Stimulated activated CD8-positive, alpha-beta memory T cell treated with anti-CD3 and anti-CD28 coated beads, Interleukin-15, amount 100 ng/mL, for 1 hour (primary cell): ENCODE measurements around the gene SPATA33.

Experiments used
- DNase-seq: peaks from one replicate; pipeline ENCODE4 v3.0.0-alpha.2; 2020; ENCODE audit warnings: low read depth

Gene SPATA33

DNA sequence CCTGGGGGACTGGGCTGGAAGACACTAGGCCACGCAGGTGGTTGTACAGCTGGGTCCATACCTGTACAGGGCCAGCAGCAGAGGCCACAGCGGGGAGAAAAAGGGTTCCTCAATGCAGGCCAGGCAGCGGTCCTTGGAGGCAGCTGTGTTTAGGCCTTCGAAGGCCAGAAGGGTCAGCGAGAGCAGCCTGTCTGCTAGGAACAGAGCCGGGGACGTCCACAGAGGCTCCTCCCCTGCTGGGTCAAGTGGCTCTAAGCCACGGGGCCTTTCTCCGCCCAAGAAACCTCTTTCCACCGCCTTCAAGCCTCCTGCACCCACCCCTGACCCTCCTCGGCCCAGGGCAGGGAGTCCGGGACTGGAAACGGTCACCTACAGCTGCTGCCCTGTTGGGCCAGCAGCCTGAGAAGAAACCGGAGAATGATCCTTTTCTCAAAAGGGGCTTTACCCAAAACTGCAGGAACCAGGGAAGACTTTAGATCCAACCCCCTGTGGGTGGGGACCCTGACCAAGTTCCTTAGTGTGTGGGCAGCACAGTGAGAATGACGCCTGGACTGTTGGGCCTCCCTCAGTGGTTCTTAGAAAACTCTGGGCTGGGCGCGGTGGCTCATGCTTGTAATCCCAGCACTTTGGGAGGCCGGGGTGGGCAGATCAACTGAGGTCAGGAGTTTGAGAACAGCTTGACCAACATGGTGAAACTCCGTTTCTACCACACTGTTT is 52.2 kb downstream of the SPATA33 start:
- DNase-seq, result no peak

GRCh38 chr16:89710709-89711564 is 53.3 kb downstream of the SPATA33 start:
- no peak for DNase-seq

GRCh38 chr16:89711601-89712273 is 54.1 kb downstream of the SPATA33 start:
- DNase-seq, result peak; percentile 41

DNA sequence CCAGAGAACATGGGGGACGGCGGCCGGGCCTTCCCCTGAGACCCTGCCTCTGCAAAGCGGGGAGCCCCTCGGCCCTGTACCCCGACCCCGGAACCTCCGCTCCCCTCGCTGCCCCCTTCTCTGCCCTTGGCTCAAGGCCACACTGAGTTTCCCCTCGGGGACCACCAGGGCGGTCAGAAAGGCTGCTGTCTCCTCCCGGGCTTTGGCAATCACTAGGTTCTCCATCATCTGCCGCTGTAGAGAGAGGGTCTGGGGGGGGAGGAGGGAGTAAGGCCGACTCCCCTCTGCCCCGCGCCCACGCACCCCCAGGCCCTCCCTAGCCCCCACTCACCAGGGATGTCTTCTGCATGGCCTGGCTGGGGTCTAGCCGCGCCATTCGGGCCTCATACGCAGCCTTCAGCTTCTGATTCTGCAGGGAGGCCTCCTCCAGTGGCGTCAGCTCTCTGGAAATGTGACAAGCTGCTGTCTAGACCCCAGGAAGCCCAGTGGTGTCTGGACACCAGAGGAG is 54.7 kb downstream of the SPATA33 start:
- DNase-seq, result no peak

- no peak for DNase-seq
Measured at GRCh38 chr16:89716493-89716892, 58.9 kb downstream of the SPATA33 start.

- no peak for DNase-seq
Measured at GRCh38 chr16:89716916-89717687, 59.5 kb downstream of the SPATA33 start.

DNA sequence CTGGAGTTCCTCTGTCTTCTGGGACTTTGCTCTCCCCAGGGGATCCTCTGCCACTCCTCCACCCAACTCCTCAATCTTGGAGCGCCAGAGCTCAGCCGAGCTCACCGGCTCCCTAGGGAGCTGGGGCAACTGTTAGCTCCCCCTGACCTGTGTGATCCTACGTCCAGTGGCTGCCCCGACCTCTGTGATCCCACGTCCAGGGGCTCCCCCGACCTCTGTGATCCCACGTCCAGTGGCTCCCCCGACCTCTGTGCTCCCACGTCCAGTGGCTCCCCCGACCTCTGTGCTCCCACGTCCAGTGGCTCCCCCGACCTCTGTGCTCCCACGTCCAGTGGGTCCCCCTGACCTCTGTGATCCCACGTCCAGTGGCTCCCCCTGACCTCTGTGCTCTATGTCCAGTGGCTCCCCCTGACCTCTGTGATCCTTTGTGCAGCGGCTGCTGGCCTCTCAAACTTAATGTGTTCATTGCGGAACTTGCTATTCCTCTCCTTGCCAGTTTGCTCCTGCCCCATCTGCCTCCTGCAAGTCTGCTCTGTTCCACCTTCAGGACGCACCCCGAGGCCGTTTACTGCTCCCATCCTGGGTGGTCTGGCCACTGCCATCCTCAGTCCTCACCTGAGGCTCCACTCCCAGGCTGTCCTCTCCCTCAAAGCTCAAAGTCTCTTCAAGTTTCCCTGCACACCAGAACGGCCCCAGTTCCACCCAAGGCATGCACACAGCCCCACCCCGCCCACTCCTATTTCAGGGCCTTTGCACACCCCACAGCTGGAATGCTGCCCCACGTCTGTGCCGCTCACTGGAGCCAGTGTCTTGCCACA is 60.3 kb downstream of the SPATA33 start:
- no peak for DNase-seq
